Upper lobe of left lung (tissue), 4 donors: ENCODE data around the gene SLC25A15.

Experiments
- CTCF ChIP-seq, 6 experiments: fragments of 450-650 bp in 4 of 6; fragments of 200-600 bp in 2 of 6; sonication (generic) in 2 of 6; IDR thresholded peaks; one replicate each; pipeline ENCODE4 v1.5.1; 2016 to 2019; ENCODE audit warnings: antibody characterized with exemption in 6 of 6
- EP300 ChIP-seq, 4 donors: sonication (generic); formaldehyde crosslinking; IDR thresholded peaks; one replicate each; pipeline ENCODE4 v1.5.1; 2017; ENCODE audit warnings: antibody characterized with exemption in 4 of 4, control low read depth in 2 of 4
- POLR2A ChIP-seq, 4 donors: fragments of 450-650 bp; IDR thresholded peaks; one replicate each; pipeline ENCODE4 v1.5.1; 2016 to 2017; ENCODE audit warnings: antibody characterized with exemption in 4 of 4, mild to moderate bottlenecking in 2 of 4
- POLR2AphosphoS5 ChIP-seq, 2 donors: sonication (generic); formaldehyde crosslinking; IDR thresholded peaks; one replicate each; pipeline ENCODE4 v1.5.1; 2017; ENCODE audit warnings: antibody characterized with exemption in 2 of 2

- TF ChIP-seq CTCF (IDR thresholded peaks at IDR 0.05): no peak
- no peak for TF ChIP-seq POLR2A (IDR thresholded peaks at IDR 0.05)
- TF ChIP-seq POLR2AphosphoS5 (IDR thresholded peaks at IDR 0.05): no peak
- TF ChIP-seq EP300 (IDR thresholded peaks at IDR 0.05): no peak
Measured at GRCh38 chr13:40781717-40782116, 7.7 kb upstream of the SLC25A15 start.
